IPS DF 4.7 (cell line): ENCODE measurements around the gene ACOT11.

Experiments used
- DNase-seq: peaks from one replicate; pipeline ENCODE4 v3.0.0-alpha.2; 2013; ENCODE audit warnings: low spot score; ENCODE audit errors: extremely low read depth

The ACOT11 gene

GRCh38 chr1:54585181-54586066, 37.4 kb downstream of the ACOT11 start:
- DNase-seq = no peak

- DNase-seq = no peak
Measured at GRCh38 chr1:54588377-54588776, 40.3 kb downstream of the ACOT11 start.

GRCh38 chr1:54591127-54591756, 43.2 kb downstream of the ACOT11 start:
- DNase-seq = no peak

- DNase-seq = no peak
Measured at GRCh38 chr1:54593571-54594160, 45.6 kb downstream of the ACOT11 start.

DNA sequence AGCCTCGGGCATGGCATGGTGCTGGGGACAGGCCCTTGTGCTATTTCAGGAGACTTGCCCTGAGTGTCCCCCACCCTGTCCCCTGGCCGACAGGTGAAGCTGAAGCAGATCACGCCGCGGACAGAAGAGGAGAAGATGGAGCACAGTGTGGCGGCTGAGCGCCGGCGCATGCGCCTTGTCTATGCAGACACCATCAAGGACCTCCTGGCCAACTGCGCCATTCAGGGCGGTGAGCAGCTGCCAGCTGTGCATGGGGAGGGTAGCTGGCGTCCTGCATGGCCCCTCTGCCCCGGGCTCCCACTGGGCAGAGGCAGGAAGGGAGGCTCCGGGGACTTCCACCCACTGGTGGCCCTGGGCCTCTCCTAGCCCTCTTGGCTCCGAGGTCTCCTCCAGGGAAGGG, 46.4 kb downstream of the ACOT11 start:
- DNase-seq = no peak

DNA sequence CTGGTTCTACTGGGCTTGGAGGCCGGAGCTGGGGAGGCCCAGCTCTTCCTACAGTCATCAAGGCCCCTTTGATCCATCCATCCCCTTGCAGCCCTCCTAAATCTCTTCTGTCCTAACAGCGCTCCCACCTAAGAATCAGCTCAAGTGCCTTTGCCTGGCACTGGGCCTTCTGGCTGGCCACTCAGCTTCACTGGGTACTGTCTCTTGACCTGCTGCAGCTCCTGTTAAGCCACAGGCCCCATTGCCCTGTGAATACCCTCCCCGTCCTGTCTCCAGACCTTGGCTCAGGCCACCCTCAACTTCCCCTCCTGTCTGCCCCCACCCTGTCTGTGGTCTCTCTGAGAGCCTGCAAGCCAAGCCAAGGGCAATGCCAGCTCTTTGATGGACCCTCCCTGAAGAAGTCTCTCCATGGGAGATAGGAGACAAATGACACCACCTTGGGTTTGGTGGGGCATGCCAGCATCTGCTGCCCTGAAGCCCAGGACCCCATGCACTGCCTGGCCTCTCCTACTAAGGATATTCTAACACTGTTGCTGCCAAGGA, 48.0 kb downstream of the ACOT11 start:
- DNase-seq = no peak

DNA sequence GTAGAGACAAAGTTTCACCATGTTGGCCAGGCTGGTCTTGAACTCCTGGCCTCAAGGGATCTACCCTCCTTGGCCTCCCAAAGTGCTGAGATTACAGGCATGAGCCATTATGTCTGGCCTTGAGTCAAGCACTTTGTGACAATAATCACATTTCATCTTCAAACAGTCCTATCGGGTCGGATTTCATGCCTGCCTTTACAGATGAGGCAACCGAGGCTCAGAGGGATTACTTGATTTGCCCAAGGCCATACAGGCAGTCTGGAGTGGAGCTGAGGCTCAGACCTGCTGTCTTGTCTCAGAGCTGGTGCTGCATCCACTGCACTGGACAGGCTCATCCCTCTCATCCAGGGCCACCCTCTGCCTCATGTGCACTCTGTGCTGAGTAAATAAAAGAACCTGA, 48.7 kb downstream of the ACOT11 start:
- no peak for DNase-seq

GRCh38 chr1:54597455-54598030, 49.5 kb downstream of the ACOT11 start:
- no peak for DNase-seq

DNA sequence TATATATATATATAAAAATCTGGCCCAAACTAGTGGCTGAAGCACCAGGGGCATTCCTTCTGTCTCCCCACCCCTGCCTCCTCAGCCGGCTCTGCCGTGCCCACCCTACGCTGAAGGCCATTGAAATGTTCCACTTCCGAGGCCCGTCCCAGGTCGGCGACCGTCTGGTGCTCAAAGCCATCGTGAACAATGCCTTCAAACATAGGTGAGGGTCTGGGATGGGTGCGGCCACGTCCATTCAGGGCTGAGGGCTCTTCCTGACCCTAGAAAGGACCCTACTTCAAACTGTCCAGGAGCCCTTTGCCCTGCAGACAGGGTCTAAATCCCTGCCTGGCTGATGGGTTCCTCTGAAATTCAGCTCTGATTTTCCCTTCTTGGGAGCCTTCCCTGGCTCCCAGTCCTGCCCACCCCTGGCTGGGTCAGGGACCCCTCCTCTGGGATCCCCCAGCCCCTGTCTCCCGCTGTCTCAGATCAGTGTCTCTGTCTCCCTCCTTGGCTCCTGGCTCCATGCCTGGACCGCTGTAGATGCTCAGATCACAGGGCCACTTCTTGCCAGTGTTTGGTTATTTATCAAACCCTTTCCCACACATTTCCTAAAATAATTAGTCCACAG, 51.3 kb downstream of the ACOT11 start:
- no peak for DNase-seq

- DNase-seq = no peak
Measured at GRCh38 chr1:54600947-54601721, 53.1 kb downstream of the ACOT11 start.

DNA sequence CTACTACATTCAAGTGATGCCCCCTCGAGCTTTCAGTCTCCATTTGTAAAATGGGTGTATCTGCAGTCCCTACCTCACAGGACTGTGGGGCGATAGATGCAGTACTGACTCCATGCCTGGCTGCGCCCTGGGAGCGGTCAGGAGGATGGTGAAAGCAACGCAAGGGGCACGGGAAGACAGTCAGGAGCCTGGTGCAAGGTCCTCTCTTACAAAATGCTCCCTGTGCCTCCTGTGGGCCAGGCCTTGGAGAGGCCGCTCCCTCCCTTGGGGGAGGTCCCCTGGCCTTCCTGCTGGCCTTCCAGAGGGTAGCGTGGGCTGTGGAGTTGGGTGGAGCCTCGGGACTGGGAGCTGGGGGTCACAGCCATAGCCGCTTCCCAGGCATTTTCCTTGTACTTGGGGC, 53.7 kb downstream of the ACOT11 start:
- no peak for DNase-seq

DNA sequence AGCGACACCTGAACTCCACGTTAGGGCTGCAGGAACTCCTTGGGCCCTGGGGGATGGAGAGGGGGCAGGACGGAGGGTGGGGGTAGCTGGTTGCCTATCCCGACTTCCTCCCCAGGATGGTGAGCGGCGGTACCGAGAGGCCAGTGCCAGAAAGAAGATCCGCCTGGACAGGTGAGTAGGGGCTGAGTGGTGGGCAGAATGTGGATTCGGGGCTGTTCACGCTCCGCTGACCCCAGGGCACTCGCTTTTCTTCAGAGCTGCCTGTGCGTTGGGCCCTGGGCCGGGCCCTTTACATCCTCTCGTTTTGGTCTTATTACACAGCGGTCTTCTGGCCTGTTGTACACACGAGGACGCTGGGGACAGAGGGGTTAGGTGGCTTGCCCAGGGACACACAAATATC, 54.5 kb downstream of the ACOT11 start:
- no peak for DNase-seq

- DNase-seq = no peak
Measured at GRCh38 chr1:54603241-54603640, 55.2 kb downstream of the ACOT11 start.

GRCh38 chr1:54604051-54604450, 56.0 kb downstream of the ACOT11 start:
- DNase-seq = no peak

- no peak for DNase-seq
Measured at GRCh38 chr1:54604572-54605370, 56.7 kb downstream of the ACOT11 start.

GRCh38 chr1:54606096-54606989, 58.3 kb downstream of the ACOT11 start:
- DNase-seq = no peak

DNA sequence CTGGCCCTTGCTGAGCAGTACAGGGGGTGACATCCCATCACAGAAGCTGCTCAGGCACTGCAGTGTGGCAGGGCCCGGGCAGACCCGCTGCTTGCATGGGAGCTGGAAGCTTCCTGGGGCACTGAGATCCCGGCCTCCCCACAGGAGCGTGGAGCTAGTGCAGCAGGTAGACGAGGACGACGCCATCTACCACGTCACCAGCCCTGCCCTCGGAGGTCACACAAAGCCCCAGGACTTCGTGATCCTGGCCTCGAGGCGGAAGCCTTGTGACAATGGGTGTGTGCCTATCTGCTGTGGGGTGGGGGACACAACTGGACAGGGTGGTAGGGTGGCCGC, 58.9 kb downstream of the ACOT11 start:
- DNase-seq = no peak

GRCh38 chr1:54607821-54608565, 60.0 kb downstream of the ACOT11 start:
- DNase-seq = no peak
